GM19468 (cell line): ENCODE results near the gene TSEN2.
"Not testable (repeated sequence)": the region's sequence is repeated elsewhere in the genome, so short reads cannot be mapped to it uniquely, and the experiment has no call there.

Experiments used
- ATAC-seq: cut with Tn5 transposase; IDR thresholded peaks from one replicate; pipeline ENCODE4 v1.9.1; 2021; ENCODE audit warnings: mild to moderate bottlenecking, moderate library complexity, moderate number of reproducible peaks; ENCODE audit not compliant: unreplicated experiment; ENCODE audit errors: extremely low read depth

TSEN2 gene

DNA sequence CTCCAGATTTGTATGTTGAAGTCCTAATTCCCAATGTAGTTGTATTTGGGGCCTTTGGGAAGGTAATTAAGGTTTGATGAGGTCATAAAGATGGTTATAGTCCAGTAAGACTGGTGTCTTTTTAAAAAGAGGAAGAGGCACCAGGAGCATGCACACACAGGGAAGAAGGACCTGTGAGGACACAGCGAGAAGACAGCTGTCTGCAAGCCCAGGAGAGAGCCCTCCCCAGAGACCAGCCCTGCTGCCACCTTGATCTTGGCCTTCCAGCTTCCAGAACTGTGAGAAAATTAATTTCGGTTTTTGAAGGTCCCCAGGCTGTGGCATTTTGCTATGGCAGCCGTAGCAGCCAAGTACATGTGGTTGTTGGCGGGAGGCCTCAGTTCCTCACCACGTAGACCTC lies 32.8 kb upstream of the TSEN2 start:
- ATAC-seq: no peak

DNA sequence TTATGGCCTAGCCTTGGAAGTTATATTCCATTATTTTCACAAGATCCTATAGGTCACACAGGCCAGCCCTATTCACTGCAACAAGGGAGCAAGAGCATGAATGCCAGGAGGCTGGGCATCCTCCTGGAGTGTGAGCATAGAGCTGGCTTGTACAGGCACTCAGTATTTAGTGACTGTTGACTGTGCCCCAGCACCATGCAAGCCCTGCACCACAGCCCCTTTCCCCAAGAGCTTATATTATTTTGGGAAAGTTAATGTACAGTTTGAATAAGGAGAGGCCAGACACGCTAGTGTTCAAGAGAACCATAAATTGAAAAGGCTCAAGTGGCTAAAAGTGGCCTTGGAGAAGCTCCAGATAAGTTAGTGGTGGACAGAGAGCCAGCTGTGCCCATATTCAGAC lies 32.3 kb upstream of the TSEN2 start:
- no peak for ATAC-seq

- ATAC-seq: no peak
These were observed 31.6 kb upstream of the TSEN2 start for GRCh38 chr3:12452361-12453330.

GRCh38 chr3:12454076-12454815 lies 30.0 kb upstream of the TSEN2 start:
- no peak for ATAC-seq

DNA sequence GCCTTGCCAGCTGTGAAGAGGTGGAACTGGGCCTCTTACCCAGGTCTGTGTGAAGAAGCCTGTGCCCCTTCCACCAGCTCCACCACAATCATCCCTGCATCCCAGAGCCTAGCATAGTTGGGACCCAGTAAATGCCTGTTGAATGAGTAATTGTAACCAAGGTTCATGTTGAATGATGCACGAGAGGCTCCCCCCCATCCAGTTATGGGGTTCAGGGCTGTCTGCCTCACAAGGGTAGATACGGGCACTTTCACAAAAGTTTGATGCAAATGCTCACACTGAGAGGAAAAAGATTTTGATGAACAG lies 29.5 kb upstream of the TSEN2 start:
- no peak for ATAC-seq

DNA sequence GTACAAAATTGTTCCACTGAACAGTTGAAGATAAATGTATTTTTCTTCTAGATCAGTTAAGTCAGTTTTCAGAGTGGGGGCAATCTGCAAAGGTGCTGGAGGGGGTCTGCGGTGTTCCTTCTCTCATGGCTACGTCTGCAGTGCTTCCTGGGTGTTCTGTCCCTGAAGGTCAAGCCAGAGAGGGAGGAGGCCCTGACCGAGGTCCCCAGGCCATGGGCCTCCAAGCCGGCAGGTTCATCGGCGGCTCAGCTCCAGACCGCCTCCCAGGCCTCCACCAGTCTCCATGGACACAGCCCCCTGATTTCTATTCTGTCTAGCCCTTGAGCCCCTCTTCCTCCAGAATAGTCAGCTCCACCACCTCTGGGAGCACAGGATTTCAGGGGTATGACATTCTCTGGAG lies 28.5 kb upstream of the TSEN2 start:
- ATAC-seq: no peak

- ATAC-seq: no peak
These were observed 27.8 kb upstream of the TSEN2 start for GRCh38 chr3:12456441-12456840.

GRCh38 chr3:12457380-12457779 lies 26.9 kb upstream of the TSEN2 start:
- ATAC-seq: not testable (repeated sequence)

GRCh38 chr3:12458901-12459300 lies 25.4 kb upstream of the TSEN2 start:
- ATAC-seq: no peak

DNA sequence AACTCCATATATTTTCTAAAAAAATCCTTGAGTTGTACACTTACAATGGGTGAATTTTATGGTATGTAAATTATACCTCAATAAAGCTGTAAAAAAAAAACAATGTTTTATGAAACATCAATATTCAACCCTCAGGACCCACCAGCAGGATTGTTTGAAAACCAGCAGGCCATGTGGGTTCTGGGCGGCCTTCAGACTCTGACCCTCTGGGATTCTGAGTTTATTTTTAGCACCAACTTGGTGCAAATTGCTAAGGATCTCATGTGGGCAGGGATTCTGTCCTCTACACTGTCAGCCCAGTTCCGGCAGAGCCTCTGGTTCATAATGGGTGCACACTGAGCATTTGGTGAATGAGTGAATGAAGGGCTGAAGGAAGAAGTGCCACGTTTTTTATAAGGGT lies 24.2 kb upstream of the TSEN2 start:
- ATAC-seq: no peak

GRCh38 chr3:12461097-12461649 lies 23.1 kb upstream of the TSEN2 start:
- ATAC-seq: no peak

DNA sequence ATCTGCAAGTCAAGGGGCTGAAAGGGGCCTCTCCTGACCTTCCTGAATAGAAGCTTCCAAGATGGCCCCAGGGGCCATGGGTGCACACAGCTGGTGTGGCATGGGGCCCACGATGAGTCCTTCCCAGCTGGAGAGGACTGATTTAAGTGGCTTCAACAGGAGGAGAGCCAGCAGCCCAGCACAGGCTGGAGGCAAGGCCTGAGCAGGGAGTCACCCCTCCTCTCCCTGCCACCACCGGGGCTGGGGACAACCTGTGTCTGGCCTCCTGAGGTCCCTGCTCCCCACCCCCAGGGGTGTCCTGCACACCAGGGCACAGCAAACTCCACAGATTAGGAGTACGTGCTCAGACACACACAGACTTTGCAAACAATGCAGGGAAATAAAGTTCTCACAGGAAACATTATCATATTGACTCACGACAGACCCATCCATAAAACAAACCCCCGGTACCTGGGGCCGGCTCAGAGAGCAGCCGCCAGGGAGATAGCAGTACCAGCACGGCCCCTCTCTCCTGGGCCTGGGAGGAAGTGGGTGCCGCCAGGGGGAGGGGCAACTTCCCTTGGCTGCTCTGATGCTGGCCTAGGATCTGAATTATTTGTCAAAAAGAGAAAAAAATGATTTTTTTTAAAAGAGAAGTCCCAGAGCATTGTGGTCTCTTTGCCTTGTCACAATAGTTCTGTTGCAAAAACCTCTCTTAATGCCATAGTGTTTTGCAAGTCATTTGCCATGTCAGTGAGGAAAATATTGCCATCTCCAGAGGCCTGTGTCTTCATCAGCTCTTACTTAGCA lies 21.9 kb upstream of the TSEN2 start:
- no peak for ATAC-seq

DNA sequence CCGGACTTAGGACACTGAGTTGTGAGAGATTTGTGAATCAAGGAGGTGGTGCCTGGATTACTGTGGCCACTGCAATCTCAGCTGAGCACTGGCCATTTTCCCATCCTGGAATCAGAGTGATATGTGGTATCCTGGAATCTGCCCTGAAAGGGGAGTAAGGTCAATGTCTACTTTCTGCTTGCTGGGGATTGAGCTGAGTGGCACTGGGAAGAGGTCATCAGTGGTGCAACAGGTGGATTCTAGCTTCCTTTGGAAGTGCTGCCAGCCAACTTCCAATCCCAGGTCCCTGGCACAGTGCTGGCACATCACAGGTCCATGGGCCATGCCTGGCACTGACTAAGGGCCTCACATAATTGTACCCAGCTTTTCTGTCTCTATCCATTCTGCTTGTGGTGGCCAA lies 20.6 kb upstream of the TSEN2 start:
- ATAC-seq: no peak

DNA sequence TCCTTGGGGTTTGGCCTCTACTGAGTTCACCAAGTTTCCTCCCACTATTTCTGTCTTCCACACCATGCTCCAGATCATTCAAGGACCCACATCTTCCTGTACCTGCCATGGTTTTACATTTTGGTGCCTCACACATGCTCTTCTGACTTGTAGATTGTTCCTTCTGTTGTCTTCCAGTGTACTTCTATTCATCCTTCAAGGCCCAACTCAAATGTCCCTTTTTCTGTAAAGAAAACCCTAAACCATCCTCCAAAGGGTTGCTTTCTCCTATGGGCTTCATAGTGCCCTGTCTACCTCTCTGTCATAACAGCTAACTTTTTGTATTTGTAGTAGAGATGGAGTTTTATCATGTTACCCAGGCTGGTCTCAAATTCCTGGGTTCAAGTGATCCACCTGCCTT lies 20.1 kb upstream of the TSEN2 start:
- ATAC-seq: no peak

- ATAC-seq: no peak
These were observed 19.0 kb upstream of the TSEN2 start for GRCh38 chr3:12465151-12465835.

DNA sequence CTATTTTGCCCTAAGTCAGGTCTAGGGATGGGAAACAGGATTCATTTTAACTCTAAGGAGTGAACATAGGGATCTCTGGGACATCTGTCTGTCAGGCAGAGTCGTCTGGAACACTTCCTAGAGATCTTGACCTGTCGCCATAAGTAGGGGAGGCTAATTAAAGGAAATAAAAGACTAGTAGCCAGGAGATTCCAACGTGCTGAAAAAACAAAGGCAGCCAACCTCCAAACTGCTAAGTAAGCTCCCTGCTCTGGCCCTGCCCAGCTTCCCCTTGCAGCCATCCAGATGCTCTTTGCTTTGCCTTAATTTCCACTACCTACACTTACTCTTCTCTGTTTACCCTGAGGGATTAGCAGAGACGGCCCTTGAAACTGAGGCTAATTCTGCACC lies 18.4 kb upstream of the TSEN2 start:
- ATAC-seq: no peak

DNA sequence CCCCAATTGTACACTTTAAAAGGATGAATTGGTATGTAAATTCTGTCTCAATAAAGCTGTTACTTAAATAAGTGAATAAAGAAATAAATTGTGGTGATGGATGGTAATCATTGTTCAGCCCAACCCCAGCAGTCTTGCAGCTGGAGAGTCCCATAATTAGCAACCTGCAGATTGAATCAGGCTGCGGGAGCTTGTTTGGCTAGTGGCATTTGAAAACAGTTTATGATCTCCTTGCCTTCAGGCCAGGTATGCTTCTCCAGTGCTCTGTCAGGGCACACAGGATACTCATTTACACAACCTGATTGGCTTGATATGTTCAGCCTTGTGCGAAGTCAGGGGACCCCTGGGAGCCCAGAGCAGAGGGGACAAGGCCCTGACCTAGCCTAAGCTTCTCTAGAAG lies 16.5 kb upstream of the TSEN2 start:
- ATAC-seq: no peak

- ATAC-seq: no peak
These were observed 16.0 kb upstream of the TSEN2 start for GRCh38 chr3:12468276-12468675.

- no peak for ATAC-seq
These were observed 15.5 kb upstream of the TSEN2 start for GRCh38 chr3:12468757-12469156.

DNA sequence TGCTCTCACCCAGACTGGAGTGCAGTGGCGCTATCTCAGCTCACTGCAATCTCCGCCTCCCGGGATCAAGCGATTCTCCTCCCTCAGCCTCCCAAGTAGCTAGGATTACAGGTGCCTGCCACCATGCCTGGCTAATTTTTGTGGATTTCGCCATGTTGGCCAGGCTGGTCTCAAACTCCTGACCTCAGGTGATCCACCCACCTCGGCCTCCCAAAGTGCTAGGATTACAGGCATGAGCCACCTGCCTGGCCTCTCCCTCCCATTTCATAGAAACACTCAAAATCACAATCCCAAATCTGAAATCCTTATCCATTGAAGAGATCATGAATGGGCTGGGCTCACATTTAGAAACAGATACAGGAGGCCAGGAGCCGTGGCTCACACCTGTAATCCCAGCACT lies 15.1 kb upstream of the TSEN2 start:
- ATAC-seq: not testable (repeated sequence)
